HCT116 (cell line): ENCODE data around the gene ACAT1. TPM values are rescaled to one million over a fixed set of nuclear protein-coding genes. Genes with fewer than 3 reads are reported as not detected.

Experiments used
- ATAC-seq: fragments of 200-7000 bp; cut with Tn5 transposase; 2 replicates; pipeline ENCODE4 v1.9.1; 2020; ENCODE audit warnings: mild to moderate bottlenecking, moderate library complexity
- BruUV-seq: library from RNA; stranded (reverse); fragments of 400-500 nt; replicated peaks from 2 replicates; lab custom pipeline; 2021; lab: Mats Ljungman, UMichigan
- CTCF ChIA-PET: fragments of 300-600 bp; sonication (Branson Sonifier 250); formaldehyde crosslinking; loops from one replicate; lab custom pipeline; 2021; ENCODE audit warnings: antibody characterized with exemption; lab: Charles Lee
- POLR2A ChIA-PET: fragments of 300-600, 350-600 bp; sonication (Branson Sonifier 250); formaldehyde crosslinking; loops from one replicate; lab custom pipeline; 2021; ENCODE audit warnings: antibody characterized with exemption; lab: Charles Lee
- RAD21 ChIA-PET, 2 experiments: fragments of 300-600 bp; sonication (Branson Sonifier 250); formaldehyde crosslinking; loops; one replicate each; lab custom pipeline; 2023; ENCODE audit warnings: low total read pairs in 2 of 2; ENCODE audit not compliant: uncharacterized antibody in 2 of 2, unreplicated experiment in 2 of 2, low non-redundant PET in 1 of 2; lab: Charles Lee
- DNase-seq: peaks from one replicate; pipeline ENCODE4 v3.0.0-alpha.2; 2010; ENCODE audit warnings: low read depth, low spot score
- H2AFZ ChIP-seq: fragments of 200-600 bp; shearing (Covaris generic), sonication (generic); 2 replicates; pipeline ENCODE4 v1.6.1; 2017; ENCODE audit warnings: low read depth, mixed run types, mixed read lengths, antibody characterized with exemption, low read length; ENCODE audit not compliant: poor library complexity, severe bottlenecking
- H3K27ac ChIP-seq: 2 replicates; pipeline ENCODE4 v1.5.1; 2012; ENCODE audit warnings: low read depth, low read length
- H3K27me3 ChIP-seq: fragments of 200-600 bp; sonication (generic); 2 replicates; pipeline ENCODE4 v1.6.1; 2016; ENCODE audit warnings: mixed run types, low read length, mixed read lengths; ENCODE audit not compliant: insufficient read depth
- H3K36me3 ChIP-seq, 2 experiments: fragments of 200-500 bp in 1 of 2; fragments of 200-600 bp in 1 of 2; sonication (Bioruptor generic) in 1 of 2; sonication (generic) in 1 of 2; 2 replicates each; pipeline versions ENCODE4 v1.5.1 to v1.6.1; 2014 to 2016; ENCODE audit warnings: low read length in 2 of 2, inconsistent platforms in 1 of 2, mixed read lengths in 1 of 2, mixed run types in 1 of 2; ENCODE audit not compliant: insufficient read depth in 2 of 2, control insufficient read depth in 1 of 2
- H3K4me1 ChIP-seq, 2 experiments: fragments of 200-600 bp in 1 of 2; sonication (generic) in 1 of 2; 2 replicates each; pipeline versions ENCODE4 v1.5.1 to v1.6.1; 2012 to 2017; ENCODE audit warnings: low read length in 2 of 2, inconsistent platforms in 1 of 2, mild to moderate bottlenecking in 1 of 2, mixed read lengths in 1 of 2, mixed run types in 1 of 2, moderate library complexity in 1 of 2; ENCODE audit not compliant: insufficient read depth in 2 of 2, control insufficient read depth in 1 of 2
- H3K4me2 ChIP-seq: fragments of 200-600 bp; sonication (generic); 2 replicates; pipeline ENCODE4 v1.6.1; 2017; ENCODE audit warnings: mixed run types, low read length, mixed read lengths
- H3K4me3 ChIP-seq, 2 experiments: fragments of 200-600 bp in 1 of 2; sonication (generic) in 1 of 2; replicated peaks in 1 of 2; 2 replicates each; pipeline ENCODE4 v1.5.1; 2011 to 2016; ENCODE audit warnings: low read length in 2 of 2, control low read depth in 1 of 2, low read depth in 1 of 2, mild to moderate bottlenecking in 1 of 2, mixed read lengths in 1 of 2, mixed run types in 1 of 2
- H3K79me2 ChIP-seq: fragments of 200-600 bp; sonication (generic); 2 replicates; pipeline ENCODE4 v1.6.1; 2017; ENCODE audit warnings: mild to moderate bottlenecking, mixed run types, low read length, moderate library complexity, mixed read lengths; ENCODE audit not compliant: insufficient read depth
- H3K9ac ChIP-seq: fragments of 200-600 bp; sonication (generic); 2 replicates; pipeline ENCODE4 v1.6.1; 2016; ENCODE audit warnings: low read length, mixed read lengths
- H3K9me2 ChIP-seq: fragments of 200-600 bp; sonication (generic), shearing (Covaris generic); 2 replicates; pipeline ENCODE4 v1.6.1; 2017; ENCODE audit warnings: mixed run types, mild to moderate bottlenecking, moderate library complexity; ENCODE audit not compliant: insufficient read depth
- H3K9me3 ChIP-seq, 2 experiments: fragments of 200-500 bp in 1 of 2; fragments of 200-600 bp in 1 of 2; sonication (Bioruptor generic) in 1 of 2; sonication (generic) in 1 of 2; 2 replicates each; pipeline ENCODE4 v1.6.1; 2014 to 2017; ENCODE audit warnings: low read length in 2 of 2, mixed read lengths in 2 of 2, inconsistent platforms in 1 of 2, low read depth in 1 of 2, mild to moderate bottlenecking in 1 of 2, mixed run types in 1 of 2, moderate library complexity in 1 of 2; ENCODE audit not compliant: control insufficient read depth in 1 of 2, insufficient read depth in 1 of 2
- H4K20me1 ChIP-seq: fragments of 200-600 bp; sonication (generic), shearing (Covaris generic); 2 replicates; pipeline ENCODE4 v1.6.1; 2017; ENCODE audit warnings: mixed run types, mild to moderate bottlenecking, moderate library complexity; ENCODE audit not compliant: insufficient read depth
- CEBPB ChIP-seq: IDR thresholded peaks from 2 replicates; pipeline ENCODE4 v1.6.1; 2012; ENCODE audit warnings: low read depth
- ELF1 ChIP-seq: IDR thresholded peaks from 2 replicates; pipeline ENCODE4 v1.6.1; 2012; ENCODE audit warnings: low read depth, borderline replicate concordance
- EZH2 ChIP-seq: fragments of 200-600 bp; sonication (generic); IDR thresholded peaks from 2 replicates; pipeline ENCODE4 v1.6.1; 2017; ENCODE audit warnings: antibody characterized with exemption, mixed run types
- EZH2phosphoT487 ChIP-seq: fragments of 200-600 bp; IDR thresholded peaks from 2 replicates; pipeline ENCODE4 v1.6.1; 2018; ENCODE audit warnings: antibody characterized with exemption, borderline replicate concordance
- FOSL1 ChIP-seq: IDR thresholded peaks from 2 replicates; pipeline ENCODE4 v1.6.1; 2012; ENCODE audit warnings: low read depth
- JUND ChIP-seq: IDR thresholded peaks from 2 replicates; pipeline ENCODE4 v1.6.1; 2012
- RAD21 ChIP-seq: IDR thresholded peaks from 2 replicates; pipeline ENCODE4 v1.6.1; 2012; ENCODE audit warnings: low read depth, mild to moderate bottlenecking
- REST ChIP-seq: IDR thresholded peaks from 2 replicates; pipeline ENCODE4 v1.6.1; 2012; ENCODE audit warnings: low read depth
- SIN3A ChIP-seq: IDR thresholded peaks from 2 replicates; pipeline ENCODE4 v1.6.1; 2012; ENCODE audit warnings: low read depth
- SP1 ChIP-seq: IDR thresholded peaks from 2 replicates; pipeline ENCODE4 v1.6.1; 2012; ENCODE audit warnings: low read depth
- SRF ChIP-seq: IDR thresholded peaks from 2 replicates; pipeline ENCODE4 v1.6.1; 2012; ENCODE audit warnings: low read depth
- TCF7L2 ChIP-seq: IDR thresholded peaks from 2 replicates; pipeline ENCODE4 v1.7.0; 2011; ENCODE audit warnings: borderline replicate concordance, inconsistent platforms; ENCODE audit not compliant: insufficient read depth, insufficient read length; ENCODE audit errors: extremely low read depth
- YY1 ChIP-seq: IDR thresholded peaks from 2 replicates; pipeline ENCODE4 v1.6.1; 2011; ENCODE audit warnings: low read length, low read depth, moderate library complexity, mild to moderate bottlenecking; ENCODE audit not compliant: insufficient replicate concordance; ENCODE audit errors: extremely low read depth
- ZFX ChIP-seq: fragments of 450-650 bp; IDR thresholded peaks from 2 replicates; pipeline ENCODE4 v1.6.1; 2017
- ZNF274 ChIP-seq: fragments of 200-500 bp; sonication (Bioruptor generic); IDR thresholded peaks from 2 replicates; pipeline ENCODE4 v1.6.1; 2014; ENCODE audit warnings: mild to moderate bottlenecking, low read depth, low read length, inconsistent platforms
- intact Hi-C: fragments of 100-400 bp; cut with micrococcal nuclease; formaldehyde crosslinking; loops from 2 replicates; pipeline ENCODE4 v1.10.0; 2022
- total RNA-seq: library from RNA; stranded (reverse); gene quantifications from one replicate; pipeline ENCODE4 v1.2.1, GENCODE V29; 2021; ENCODE audit not compliant: unreplicated experiment
- TF ChIP-seq, protein P1 (sequence below), 3 experiments: fragments of 200-600 bp in 1 of 3; sonication (generic) in 1 of 3; IDR thresholded peaks in 2 of 3; conservative IDR thresholded peaks in 1 of 3; 2 replicates each; pipeline ENCODE4 v1.5.1; 2012 to 2017; ENCODE audit warnings: low read depth in 2 of 3, low read length in 2 of 3, antibody characterized with exemption in 1 of 3, borderline replicate concordance in 1 of 3, control low read depth in 1 of 3, mild to moderate bottlenecking in 1 of 3, mixed read lengths in 1 of 3, mixed run types in 1 of 3, moderate library complexity in 1 of 3; ENCODE audit not compliant: insufficient read depth in 1 of 3
- TF ChIP-seq, protein P2 (sequence below): IDR thresholded peaks from 2 replicates; pipeline ENCODE4 v1.6.1; 2011; ENCODE audit warnings: mild to moderate bottlenecking, low read length, moderate library complexity; ENCODE audit not compliant: insufficient replicate concordance; ENCODE audit errors: extremely low read depth
- TF ChIP-seq, protein P3 (sequence below): IDR thresholded peaks from 2 replicates; pipeline ENCODE4 v1.6.1; 2012
- TF ChIP-seq, protein P4 (sequence below): IDR thresholded peaks from 2 replicates; pipeline ENCODE4 v1.6.1; 2012

The ACAT1 gene
- total RNA-seq, 1 experiment from 2014 or later, result 83.8 TPM

GRCh38 chr11:108131993-108132392 lies 10.6 kb downstream of the ACAT1 start:
- H3K4me3 ChIP-seq, result no peak overlapping the region
- no peak overlapping the region for H3K9ac ChIP-seq
- H4K20me1 ChIP-seq, result no peaks in the 10 kb centered on the region
- CTCF ChIA-PET, result no interaction called here
- RAD21 ChIA-PET, result no interaction called here
- intact Hi-C loops, result no loop called here
- peaks cover 7 to 15% of the 10 kb centered on the region in 2 experiments; a peak in 2 of 4 replicates for H3K36me3 ChIP-seq
- H3K9me3 ChIP-seq, result no peaks in the 10 kb centered on the region
- H3K4me1 ChIP-seq, result no peaks in the 10 kb centered on the region
- ATAC-seq (no peak), DNase-seq (no peak)
- no peak overlapping the region for H3K4me2 ChIP-seq
- no peaks in the 10 kb centered on the region for H3K9me2 ChIP-seq
- H2AFZ ChIP-seq, result no peak overlapping the region
- POLR2A ChIA-PET, result no interaction called here
- peaks cover 44% of the 10 kb centered on the region for H3K79me2 ChIP-seq
- TF ChIP-seq, protein P1, sequence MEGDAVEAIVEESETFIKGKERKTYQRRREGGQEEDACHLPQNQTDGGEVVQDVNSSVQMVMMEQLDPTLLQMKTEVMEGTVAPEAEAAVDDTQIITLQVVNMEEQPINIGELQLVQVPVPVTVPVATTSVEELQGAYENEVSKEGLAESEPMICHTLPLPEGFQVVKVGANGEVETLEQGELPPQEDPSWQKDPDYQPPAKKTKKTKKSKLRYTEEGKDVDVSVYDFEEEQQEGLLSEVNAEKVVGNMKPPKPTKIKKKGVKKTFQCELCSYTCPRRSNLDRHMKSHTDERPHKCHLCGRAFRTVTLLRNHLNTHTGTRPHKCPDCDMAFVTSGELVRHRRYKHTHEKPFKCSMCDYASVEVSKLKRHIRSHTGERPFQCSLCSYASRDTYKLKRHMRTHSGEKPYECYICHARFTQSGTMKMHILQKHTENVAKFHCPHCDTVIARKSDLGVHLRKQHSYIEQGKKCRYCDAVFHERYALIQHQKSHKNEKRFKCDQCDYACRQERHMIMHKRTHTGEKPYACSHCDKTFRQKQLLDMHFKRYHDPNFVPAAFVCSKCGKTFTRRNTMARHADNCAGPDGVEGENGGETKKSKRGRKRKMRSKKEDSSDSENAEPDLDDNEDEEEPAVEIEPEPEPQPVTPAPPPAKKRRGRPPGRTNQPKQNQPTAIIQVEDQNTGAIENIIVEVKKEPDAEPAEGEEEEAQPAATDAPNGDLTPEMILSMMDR (IDR thresholded peaks at IDR 0.05 in 2 of 3, conservative IDR thresholded peaks at IDR 0.05 in 1 of 3; ENCODE audit: borderline replicate concordance in 1 of 3, insufficient read depth in 1 of 3, low read depth in 2 of 3, low read length in 2 of 3), result no peak
- TF ChIP-seq TCF7L2, result no peak
- no peak for TF ChIP-seq YY1
- no peak for TF ChIP-seq ZNF274
- TF ChIP-seq, protein P2, sequence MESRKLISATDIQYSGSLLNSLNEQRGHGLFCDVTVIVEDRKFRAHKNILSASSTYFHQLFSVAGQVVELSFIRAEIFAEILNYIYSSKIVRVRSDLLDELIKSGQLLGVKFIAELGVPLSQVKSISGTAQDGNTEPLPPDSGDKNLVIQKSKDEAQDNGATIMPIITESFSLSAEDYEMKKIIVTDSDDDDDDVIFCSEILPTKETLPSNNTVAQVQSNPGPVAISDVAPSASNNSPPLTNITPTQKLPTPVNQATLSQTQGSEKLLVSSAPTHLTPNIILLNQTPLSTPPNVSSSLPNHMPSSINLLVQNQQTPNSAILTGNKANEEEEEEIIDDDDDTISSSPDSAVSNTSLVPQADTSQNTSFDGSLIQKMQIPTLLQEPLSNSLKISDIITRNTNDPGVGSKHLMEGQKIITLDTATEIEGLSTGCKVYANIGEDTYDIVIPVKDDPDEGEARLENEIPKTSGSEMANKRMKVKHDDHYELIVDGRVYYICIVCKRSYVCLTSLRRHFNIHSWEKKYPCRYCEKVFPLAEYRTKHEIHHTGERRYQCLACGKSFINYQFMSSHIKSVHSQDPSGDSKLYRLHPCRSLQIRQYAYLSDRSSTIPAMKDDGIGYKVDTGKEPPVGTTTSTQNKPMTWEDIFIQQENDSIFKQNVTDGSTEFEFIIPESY, result no peak
- TF ChIP-seq SP1, result no peak
- TF ChIP-seq EZH2phosphoT487, result no peak
- TF ChIP-seq REST, result no peak
- TF ChIP-seq, protein P3, sequence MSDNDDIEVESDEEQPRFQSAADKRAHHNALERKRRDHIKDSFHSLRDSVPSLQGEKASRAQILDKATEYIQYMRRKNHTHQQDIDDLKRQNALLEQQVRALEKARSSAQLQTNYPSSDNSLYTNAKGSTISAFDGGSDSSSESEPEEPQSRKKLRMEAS, result no peak
- TF ChIP-seq FOSL1, result no peak
- TF ChIP-seq ELF1, result no peak
- TF ChIP-seq EZH2, result no peak
- no peak for TF ChIP-seq SIN3A
- no peak for TF ChIP-seq JUND
- no peak for TF ChIP-seq RAD21
- TF ChIP-seq, protein P4, sequence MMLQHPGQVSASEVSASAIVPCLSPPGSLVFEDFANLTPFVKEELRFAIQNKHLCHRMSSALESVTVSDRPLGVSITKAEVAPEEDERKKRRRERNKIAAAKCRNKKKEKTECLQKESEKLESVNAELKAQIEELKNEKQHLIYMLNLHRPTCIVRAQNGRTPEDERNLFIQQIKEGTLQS, result no peak
- TF ChIP-seq CEBPB, result no peak
- no peak for TF ChIP-seq SRF
- TF ChIP-seq ZFX, result no peak
- H3K27me3 ChIP-seq, result no peaks in the 10 kb centered on the region
- no TSS peak for BruUV-seq
- H3K27ac ChIP-seq, result no peak overlapping the region
